GM19397 (cell line): Measurements from ENCODE around the gene TRIM5.
"Not testable (repeated sequence)": the region's sequence is repeated elsewhere in the genome, so short reads cannot be mapped to it uniquely, and the experiment has no call there.

Source experiments
- ATAC-seq: cut with Tn5 transposase; IDR thresholded peaks from one replicate; pipeline ENCODE4 v1.9.1; 2021; ENCODE audit warnings: mild to moderate bottlenecking, moderate library complexity; ENCODE audit not compliant: unreplicated experiment

TRIM5 gene, protein sequence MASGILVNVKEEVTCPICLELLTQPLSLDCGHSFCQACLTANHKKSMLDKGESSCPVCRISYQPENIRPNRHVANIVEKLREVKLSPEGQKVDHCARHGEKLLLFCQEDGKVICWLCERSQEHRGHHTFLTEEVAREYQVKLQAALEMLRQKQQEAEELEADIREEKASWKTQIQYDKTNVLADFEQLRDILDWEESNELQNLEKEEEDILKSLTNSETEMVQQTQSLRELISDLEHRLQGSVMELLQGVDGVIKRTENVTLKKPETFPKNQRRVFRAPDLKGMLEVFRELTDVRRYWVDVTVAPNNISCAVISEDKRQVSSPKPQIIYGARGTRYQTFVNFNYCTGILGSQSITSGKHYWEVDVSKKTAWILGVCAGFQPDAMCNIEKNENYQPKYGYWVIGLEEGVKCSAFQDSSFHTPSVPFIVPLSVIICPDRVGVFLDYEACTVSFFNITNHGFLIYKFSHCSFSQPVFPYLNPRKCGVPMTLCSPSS

GRCh38 chr11:5684646-5685362 lies at the start of gene TRIM5:
Gene TRIM5 (minus strand): TSS chr11:5685074. CDS start chr11:5680177, 4,897 bp downstream.
- ATAC-seq: peak; percentile 73

- no peak for ATAC-seq
Observed at GRCh38 chr11:5727691-5728090, 42.8 kb upstream of the TRIM5 start.

- no peak for ATAC-seq
Observed at GRCh38 chr11:5726351-5726750, 41.5 kb upstream of the TRIM5 start.

- ATAC-seq: no peak
Observed at GRCh38 chr11:5722622-5723021, 37.7 kb upstream of the TRIM5 start.

DNA sequence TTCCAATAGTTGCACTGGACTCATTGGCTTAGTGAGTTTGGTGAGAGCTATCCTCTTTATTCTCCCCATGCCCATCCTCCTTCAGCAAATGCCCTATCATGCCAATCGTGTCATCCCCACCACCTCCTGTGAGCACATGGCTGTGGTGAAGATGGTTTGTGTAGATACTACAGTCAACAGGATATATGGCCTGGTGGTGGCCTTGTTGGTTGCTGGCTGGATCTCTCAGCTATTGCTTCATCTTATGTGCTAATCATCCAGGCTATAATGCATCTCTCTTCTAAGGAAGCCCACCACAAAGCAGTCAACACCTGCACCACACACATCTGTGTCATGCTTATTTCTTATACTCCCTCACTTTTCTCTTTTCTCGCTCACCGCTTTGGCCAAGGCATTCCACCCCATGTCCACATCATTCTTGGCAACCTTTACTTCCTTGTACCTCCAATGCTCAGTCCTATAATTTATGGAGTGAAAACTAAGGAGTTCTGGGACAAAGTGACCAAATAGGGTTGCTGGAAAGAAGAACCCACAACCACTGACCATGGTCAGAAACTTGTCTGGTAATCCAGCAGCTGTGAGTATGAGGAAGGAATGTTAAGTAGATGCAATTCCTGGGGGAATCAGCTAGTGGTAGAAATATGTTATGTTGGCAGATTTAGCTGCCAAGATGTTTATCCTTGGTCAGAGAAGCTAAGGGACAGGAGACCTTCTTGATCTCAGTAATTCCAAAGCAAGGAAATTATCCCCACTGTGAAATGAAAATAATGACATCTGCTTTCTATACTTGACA lies 35.0 kb upstream of the TRIM5 start:
- ATAC-seq: no peak

GRCh38 chr11:5716518-5716917 lies 31.6 kb upstream of the TRIM5 start:
- not testable (repeated sequence) for ATAC-seq

GRCh38 chr11:5713695-5714094 lies 28.8 kb upstream of the TRIM5 start:
- ATAC-seq: no peak

DNA sequence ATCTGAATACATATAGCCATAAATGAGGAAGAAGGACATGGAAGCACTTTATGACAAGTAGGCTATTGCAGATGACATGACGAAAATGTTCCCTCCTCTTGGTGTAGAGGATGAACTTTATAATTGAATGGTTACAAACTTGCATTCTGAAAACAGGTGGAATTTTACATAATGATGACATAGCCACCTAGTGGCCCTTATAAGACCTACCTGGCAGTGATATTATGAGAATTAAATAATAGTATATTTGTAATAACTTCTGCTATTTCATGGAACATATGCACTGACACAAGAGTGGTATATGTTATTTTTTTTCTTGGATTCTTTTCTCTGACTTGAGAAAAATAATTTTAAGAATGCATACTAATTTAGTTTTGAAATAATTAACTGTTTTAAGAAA lies 27.6 kb upstream of the TRIM5 start:
- no peak for ATAC-seq

DNA sequence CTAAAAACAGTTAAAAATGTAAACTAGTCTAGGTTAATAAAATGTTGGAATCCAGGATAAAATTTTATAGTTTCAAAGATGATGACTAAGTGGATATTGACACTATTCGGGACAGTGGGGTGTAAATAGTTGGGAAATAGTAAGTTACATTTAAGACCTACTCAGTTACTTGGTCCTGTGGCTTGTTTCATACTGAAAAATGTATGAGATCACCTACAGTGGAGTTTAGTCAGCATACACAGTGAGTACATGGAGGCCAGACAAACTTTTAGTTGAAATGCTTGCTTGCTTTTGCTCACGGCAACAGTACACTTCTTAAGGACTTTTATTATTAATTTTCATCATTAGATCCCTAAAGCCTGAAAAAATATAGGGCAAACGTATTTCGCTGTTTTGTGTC lies 20.8 kb upstream of the TRIM5 start:
- ATAC-seq: no peak

DNA sequence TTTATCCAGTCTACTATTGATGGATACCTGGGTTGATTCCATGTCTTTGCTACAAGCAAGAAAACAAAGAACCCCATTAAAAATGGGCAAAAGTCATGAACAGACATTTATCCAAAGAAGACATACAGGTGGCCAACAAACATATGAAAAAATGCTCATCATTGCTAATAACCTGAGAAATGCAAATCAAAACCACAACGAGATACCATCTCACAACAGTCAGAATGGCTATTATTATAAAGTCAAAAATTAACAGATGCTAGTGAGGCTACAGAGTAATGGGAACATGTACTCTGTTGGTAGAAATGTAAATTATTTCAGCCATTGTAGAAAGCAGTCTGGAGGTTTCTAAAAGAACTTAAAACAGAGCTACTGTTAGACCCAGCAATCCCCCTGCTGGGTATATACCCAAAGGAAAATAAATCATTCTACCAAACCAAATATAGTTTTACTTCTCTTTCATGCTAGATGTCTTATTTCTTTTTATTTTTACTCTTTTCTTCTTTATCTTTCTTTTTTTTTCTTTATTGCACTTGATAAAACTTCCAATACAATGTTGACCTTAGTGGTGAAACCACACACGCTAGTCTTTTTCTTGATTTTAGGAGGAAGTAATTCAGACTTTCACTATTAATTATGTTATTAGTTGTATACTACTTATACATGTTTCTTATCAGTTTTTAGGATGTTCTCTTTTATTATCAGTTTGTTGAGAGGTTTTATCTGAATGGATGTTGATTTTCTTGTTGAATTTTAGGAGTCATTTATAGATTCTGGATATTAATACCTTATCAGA lies 19.1 kb upstream of the TRIM5 start:
- ATAC-seq: peak; percentile 79

- no peak for ATAC-seq
Observed at GRCh38 chr11:5701055-5701577, 16.2 kb upstream of the TRIM5 start.

- no peak for ATAC-seq
Observed at GRCh38 chr11:5700421-5701054, 15.7 kb upstream of the TRIM5 start.

- no peak for ATAC-seq
Observed at GRCh38 chr11:5698281-5698680, 13.4 kb upstream of the TRIM5 start.

DNA sequence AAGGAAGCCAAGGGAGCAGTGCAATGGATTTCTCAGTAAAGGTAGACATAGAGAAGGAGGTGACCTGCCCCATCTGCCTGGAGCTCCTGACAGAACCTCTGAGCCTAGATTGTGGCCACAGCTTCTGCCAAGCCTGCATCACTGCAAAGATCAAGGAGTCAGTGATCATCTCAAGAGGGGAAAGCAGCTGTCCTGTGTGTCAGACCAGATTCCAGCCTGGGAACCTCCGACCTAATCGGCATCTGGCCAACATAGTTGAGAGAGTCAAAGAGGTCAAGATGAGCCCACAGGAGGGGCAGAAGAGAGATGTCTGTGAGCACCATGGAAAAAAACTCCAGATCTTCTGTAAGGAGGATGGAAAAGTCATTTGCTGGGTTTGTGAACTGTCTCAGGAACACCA lies 11.3 kb upstream of the TRIM5 start:
- no peak for ATAC-seq

- no peak for ATAC-seq
Observed at GRCh38 chr11:5695580-5695979, 10.7 kb upstream of the TRIM5 start.

- no peak for ATAC-seq
Observed at GRCh38 chr11:5694642-5695041, 9.8 kb upstream of the TRIM5 start.

- ATAC-seq: no peak
Observed at GRCh38 chr11:5691964-5692361, 7.1 kb upstream of the TRIM5 start.

DNA sequence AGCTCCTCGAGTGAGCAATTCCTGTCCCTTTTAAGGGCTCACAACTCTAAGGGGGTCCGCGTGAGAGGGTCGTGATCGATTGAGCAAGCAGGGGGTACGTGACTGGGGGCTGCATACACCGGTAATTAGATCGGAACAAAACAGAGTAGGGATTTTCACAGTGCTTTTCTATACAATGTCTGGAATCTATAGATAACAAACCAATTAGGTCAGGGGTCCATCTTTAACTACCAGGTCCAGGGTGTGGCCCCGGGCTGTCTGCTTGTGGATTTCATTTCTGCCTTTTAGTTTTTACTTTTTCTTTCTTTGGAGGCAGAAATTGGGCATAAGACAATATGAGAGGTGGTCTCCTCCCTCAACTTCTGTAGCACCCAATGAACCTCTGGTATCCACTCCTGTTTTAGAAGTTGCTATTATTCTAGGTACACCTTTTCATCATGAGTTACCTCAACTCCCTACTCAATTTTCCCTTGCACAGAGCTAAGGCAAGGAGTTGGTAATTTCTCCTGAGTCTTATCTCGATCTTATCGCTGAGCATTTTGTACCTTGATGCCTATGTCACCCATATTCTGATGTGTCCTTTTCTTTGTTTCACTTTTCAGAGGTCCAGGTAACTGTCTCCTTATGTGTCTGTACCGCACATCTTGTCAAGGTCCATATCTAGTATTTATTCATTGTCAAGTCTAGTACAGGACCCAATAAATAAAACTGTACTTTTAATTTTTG lies 6.5 kb upstream of the TRIM5 start:
- not testable (repeated sequence) for ATAC-seq

DNA sequence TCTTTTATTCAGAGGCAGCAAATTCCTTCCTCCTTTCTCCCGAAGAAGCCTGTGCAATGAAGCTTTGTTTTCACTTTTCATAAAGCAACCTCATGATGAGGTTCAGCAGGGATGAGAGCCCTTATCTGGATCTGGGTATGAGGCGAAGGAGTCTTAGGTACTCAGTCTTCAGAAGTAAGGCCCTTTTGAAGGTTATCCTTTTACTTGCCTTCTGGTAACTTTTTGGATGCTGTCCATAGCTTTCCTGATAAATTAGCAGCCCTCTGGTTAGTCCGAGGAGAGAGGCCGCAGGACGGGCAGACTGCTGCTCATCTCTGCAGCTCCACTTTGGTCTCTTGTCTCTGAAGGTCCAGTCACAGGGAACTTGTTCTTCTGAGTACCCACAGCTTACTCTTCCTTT lies 5.9 kb upstream of the TRIM5 start:
- ATAC-seq: no peak
